Skeletal muscle cell (primary cell): Measurements from ENCODE around the gene HHIPL2.

Source experiments
- DNase-seq: peaks from one replicate; pipeline ENCODE4 v3.0.0-alpha.2; 2010; ENCODE audit warnings: low read depth
- H3K4me3 ChIP-seq: 2 replicates; pipeline ENCODE4 v1.5.1; 2011; ENCODE audit warnings: low read depth, mild to moderate bottlenecking, control low read depth, low read length, moderate library complexity

Gene HHIPL2

DNA sequence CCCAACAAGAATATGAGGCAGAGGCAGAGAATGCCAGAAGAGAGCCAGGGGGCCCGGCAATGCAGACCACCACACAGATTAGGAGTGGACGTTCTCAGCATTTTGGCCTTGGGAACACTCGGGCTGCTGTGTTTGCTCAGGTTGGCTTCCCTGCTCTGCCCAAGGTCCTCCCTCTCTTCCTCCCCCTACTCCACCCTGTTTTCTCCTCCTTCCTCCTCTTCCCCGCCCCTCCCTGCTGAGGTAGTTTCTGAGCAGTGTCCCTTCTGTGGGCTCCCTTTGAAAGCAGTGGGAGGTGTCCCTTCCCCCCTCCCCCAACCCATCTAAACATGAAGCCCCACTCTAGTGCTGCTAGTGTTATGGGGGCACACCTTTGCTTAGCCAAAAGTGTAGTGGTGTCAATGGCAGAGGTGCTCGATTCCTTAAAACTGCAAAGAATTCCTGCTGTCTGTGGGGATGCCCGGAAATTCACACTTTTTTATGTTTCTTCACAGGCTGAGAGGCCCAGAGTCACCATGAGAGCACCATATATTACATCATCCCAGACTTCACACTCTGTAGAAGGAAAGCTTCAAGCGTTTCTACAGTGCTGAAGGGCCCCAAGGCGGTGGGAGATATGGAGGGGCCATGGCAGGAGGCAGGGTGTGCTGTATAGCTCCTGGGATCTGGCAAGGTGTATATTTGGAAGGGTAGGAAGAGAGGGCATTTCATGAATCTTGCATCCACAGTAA, at the start of gene HHIPL2:
TSS of gene HHIPL2 (minus strand) at position 161 of the 728 bp plus-strand sequence. CDS start at position 101, 60 bp downstream.
- H3K4me3 ChIP-seq = peak within 1 kb of the TSS; percentile 13
- no peak for DNase-seq

GRCh38 chr1:222596696-222597095, 48.8 kb upstream of the HHIPL2 start:
- no peak overlapping the region for H3K4me3 ChIP-seq
- DNase-seq = no peak

DNA sequence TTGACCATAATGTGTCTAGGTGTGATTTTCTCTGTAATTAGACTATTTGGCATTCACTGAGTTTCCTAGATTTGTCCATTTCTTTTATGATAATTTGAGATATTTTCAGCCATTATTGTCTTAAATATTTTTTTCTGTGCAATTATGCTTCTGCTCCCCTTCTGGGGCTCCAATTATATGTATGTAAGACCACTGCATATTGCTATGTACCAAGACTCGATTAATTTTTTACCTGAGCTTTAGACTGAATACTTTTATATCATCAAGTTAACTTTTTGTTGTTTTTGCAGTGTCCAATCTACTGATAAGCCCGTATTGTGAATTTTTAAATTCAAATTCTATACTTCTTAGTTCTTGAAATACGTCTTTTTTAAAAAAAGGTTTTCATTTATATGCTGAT, 46.9 kb upstream of the HHIPL2 start:
- no peak for DNase-seq
- no peak overlapping the region for H3K4me3 ChIP-seq

DNA sequence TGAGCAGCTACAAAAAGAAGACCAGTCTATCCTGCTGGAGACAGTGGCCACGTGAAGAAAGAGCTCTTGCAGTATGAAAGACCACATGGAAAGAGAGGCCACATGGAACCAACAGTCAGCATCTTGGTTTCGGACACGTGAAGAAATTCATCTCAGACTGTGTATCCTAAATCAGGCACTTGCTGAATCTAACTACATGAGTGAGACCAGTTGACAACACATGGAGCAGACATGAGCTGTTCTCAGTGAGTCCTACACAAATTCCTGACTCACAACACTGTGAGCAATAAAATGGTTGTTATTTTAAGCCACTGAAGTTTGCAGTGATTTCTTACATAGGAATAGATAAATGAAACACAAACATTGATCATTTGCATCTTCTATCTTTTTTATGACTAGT, 44.3 kb upstream of the HHIPL2 start:
- DNase-seq = no peak

DNA sequence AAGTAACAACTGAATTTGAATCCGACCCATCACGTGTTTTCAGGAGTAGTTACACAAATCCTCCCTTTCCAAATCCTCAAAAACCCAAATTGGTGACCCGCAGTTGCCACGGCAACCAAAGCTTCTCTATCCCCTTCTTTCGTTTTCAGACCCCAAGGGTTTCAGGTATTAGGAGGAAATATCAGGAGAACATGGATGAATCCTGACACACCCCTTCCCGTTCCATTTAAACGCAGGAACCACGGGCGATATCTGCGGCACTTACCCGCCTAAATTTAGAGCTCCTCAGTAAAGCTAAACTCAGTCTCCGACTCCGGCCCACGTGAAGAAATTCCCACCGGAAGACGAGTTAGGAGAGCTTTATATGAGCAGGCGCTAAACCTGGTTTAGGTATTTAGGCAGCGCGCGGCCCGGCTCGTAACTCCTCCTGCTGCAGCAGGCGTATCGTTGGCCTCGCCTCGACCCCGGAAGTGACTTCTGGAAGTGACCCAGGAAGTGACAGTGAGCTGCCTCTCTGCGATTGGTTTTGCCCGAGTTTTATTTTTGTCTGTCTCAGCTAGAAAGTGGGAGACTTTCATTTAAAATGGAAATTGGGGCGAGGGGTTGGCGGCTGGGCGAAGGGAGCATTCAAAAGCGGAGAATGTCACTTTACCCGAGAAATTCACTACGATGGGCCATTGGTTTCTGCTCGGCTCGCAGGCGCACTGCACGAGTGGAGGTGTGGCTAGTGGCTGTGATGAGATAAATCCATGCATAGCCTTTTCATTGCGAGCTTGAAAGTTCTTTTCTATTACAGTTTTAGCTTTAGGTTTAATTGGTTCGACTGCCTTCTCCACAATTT, 41.8 kb upstream of the HHIPL2 start, which contains the start of gene TAF1A:
TSS of gene TAF1A (minus strand) at position 472 of the 841 bp plus-strand sequence.
- peak within 1 kb of the TSS; percentile 77 for H3K4me3 ChIP-seq
- peak; percentile 28 for DNase-seq

More for the DNA sequence above, 44.3 kb upstream of the HHIPL2 start:
- no peak overlapping the region for H3K4me3 ChIP-seq

DNA sequence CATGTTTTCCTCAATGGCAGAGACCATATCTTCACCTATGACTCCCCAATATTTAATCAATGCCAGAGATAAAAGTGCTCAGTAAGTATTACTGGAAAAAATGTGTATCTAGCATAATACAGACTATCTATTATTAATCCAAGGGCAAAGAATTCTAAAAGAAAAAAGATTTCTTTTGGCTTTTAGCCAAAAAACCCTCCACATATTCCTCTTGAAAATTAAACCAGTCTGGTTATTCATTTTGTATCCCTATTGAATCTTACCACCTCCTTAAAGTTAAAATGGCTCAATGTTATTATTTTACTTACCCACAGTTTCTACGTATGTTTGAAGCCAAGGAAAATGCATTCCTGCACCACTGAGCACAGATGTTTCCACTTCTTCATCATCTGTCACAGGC, 40.2 kb upstream of the HHIPL2 start:
- H3K4me3 ChIP-seq = no peak overlapping the region
- no peak for DNase-seq

DNA sequence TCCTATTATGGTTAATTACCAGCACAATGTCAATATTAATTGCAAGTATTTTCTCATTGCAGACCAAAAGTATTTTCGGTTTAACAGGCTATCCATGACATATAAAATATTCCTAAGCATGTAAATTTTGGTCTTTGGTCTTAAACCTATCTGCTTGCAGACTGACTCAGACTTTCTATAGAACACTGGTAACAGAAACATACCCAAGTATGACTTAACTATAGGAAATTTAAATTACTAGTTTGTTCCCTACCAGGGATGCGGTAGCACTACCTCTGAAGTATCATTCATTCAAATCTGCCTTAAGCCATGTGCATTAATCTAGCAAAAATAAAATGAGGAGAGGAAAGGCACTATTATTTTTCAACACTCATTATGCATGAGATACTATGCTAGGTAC, 38.9 kb upstream of the HHIPL2 start:
- DNase-seq = no peak
- no peak overlapping the region for H3K4me3 ChIP-seq

GRCh38 chr1:222583079-222583478, 35.2 kb upstream of the HHIPL2 start:
- no peak for DNase-seq
- H3K4me3 ChIP-seq = no peak overlapping the region

DNA sequence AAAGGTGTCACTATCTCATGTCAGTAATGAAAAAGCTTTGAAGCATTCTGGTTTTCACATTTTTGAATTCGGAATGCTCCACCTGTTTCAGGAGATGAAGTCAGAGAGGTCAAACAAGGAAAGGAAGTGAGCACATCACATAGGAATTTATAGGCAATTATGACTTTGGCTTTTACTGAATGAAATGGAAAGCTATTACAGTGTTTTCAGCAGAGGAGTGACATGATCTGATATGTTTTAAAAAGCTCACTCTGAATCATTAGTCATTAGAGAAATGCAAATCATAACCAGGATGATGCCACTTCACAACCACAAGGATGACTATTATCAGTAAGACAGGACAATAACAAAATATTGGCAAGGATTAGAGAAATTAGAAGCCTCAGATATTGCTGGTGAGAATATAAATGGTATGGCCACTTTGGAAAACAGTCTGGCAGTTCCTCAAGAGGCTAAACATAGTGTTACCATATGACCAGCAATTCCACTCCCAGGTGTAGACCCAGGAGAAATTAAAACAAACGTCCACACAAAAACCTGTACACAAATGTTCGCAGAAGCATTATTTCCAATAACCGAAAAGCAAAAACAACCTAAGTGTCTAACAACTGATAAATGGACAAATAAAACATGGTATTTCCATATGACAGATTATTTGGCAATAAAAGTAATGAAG, 34.3 kb upstream of the HHIPL2 start:
- no peak for DNase-seq
- no peak overlapping the region for H3K4me3 ChIP-seq

DNA sequence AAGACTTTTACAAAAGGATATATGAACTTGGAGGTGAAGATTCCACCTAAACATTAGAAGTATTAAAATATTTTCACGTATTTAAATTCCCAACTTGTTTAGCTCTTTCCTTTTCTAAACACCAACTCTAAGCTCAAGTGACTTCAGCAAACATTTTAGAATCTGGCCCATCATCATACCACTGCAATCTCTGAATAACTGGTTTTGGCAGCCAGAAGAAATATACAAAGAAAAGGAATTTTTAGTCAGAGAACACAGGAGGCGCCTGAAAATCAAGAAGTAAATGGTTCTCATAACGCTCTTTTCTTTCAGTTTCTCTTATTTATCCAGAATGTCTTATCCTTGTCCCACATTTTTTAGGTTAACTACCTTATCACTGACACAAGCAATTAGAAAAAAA, 31.4 kb upstream of the HHIPL2 start:
- no peak overlapping the region for H3K4me3 ChIP-seq
- no peak for DNase-seq

DNA sequence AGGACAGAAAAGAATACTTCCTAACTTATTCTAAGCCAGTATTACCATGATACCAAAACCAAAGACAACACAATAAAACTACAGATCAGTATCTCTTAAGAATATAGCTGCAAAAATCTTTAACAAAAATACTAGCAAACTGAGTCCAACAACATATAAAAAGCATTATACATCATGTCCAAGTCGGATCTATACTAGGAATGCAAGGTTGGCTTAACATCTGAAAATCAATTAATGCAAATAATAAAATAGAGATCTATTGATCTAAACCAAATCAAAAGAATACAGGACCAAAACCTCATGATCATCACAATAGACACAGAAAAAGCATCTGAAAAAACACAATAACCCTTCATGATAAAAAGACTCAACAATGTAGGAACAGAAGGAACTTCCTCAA, 22.9 kb upstream of the HHIPL2 start:
- H3K4me3 ChIP-seq = no peak overlapping the region

DNA sequence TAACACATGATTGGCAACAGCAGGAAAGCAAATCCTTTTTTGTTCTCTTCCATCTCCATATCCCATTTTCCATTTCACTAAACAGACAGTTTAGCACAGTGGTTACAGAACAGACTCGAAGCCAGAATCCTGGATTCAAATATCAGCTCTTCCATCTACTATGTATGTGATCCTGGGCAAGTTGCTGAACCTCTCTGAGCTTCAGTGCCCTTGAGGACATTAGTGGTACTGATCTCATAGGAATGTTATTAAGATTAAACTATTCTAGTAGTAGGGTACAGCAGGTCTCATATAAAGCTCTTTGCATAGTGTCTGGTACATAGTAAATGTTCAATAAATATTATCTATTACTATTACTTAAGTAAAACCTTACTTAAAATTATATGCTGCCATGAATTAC, 13.8 kb upstream of the HHIPL2 start:
- H3K4me3 ChIP-seq = no peak overlapping the region
- no peak for DNase-seq

More for the DNA sequence above, 22.9 kb upstream of the HHIPL2 start:
- DNase-seq = no peak

GRCh38 chr1:222557574-222557973, 9.7 kb upstream of the HHIPL2 start:
- no peak overlapping the region for H3K4me3 ChIP-seq

DNA sequence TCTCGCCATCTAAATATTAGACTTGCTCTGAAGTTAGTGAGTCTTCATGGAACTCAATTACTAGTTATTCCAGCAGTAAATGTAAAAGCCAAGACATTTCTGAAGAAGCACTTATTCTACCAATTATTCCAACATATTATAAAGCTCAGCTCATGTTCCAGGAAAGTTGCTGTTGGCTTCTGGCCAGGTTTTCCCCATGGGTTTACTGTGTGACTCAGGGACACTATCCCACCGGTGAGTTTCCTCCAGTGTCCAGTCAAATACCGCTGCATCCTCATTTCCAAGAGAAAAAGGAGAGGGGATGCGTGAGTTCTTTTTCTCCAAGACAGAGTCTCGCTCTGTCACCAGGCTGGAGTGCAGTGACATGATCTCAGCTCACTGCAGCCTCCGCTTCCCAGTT, 9.2 kb upstream of the HHIPL2 start:
- no peak for DNase-seq
- H3K4me3 ChIP-seq = no peak overlapping the region

More at GRCh38 chr1:222557574-222557973, 9.7 kb upstream of the HHIPL2 start:
- DNase-seq = no peak

- no peak overlapping the region for H3K4me3 ChIP-seq
- no peak for DNase-seq
These were observed 8.2 kb upstream of the HHIPL2 start for GRCh38 chr1:222555992-222556615.

GRCh38 chr1:222554177-222554576, 6.3 kb upstream of the HHIPL2 start:
- no peak overlapping the region for H3K4me3 ChIP-seq
- no peak for DNase-seq

GRCh38 chr1:222552882-222553281, 5.0 kb upstream of the HHIPL2 start:
- DNase-seq = no peak
- no peak overlapping the region for H3K4me3 ChIP-seq

- peak overlapping the region; percentile 13 for H3K4me3 ChIP-seq
- DNase-seq = no peak
These were observed 667 bp downstream of the HHIPL2 start for GRCh38 chr1:222547260-222547614.

GRCh38 chr1:222546548-222547259, 1.2 kb downstream of the HHIPL2 start:
- H3K4me3 ChIP-seq = peak overlapping the region; percentile 21
- peak; percentile 69 for DNase-seq
